Activated T-helper 2 cell treated with anti-CD3 and anti-CD28 coated beads, Interferon-gamma antibody, Interleukin-2, Interleukin-4, amounts not matched to agents 10 μg/mL and 5 μg/mL and 100 μg/mL, durations not matched to agents 14 hours and 24 hours and 36 hours (primary cell): ENCODE data around the gene LRRC72. TPM values are rescaled to one million over a fixed set of nuclear protein-coding genes. Genes with fewer than 3 reads are reported as not detected.

Experiments
- DNase-seq: peaks from one replicate; pipeline ENCODE4 v3.0.0; 2021; ENCODE audit warnings: low spot score
- H3K27ac Mint-ChIP-seq: one replicate; pipeline ENCODE4 v1.8.0; 2021; ENCODE audit warnings: mixed read lengths
- H3K27me3 Mint-ChIP-seq: one replicate; pipeline ENCODE4 v1.8.0; 2021; ENCODE audit warnings: low read depth, mixed read lengths
- H3K36me3 Mint-ChIP-seq: one replicate; pipeline ENCODE4 v1.8.0; 2021; ENCODE audit warnings: low read depth, mixed read lengths
- H3K4me1 Mint-ChIP-seq: one replicate; pipeline ENCODE4 v1.8.0; 2021; ENCODE audit warnings: low read depth, mixed read lengths
- H3K4me3 Mint-ChIP-seq: one replicate; pipeline ENCODE4 v1.8.0; 2021; ENCODE audit warnings: low read depth, mild to moderate bottlenecking, moderate library complexity, mixed read lengths
- H3K9me3 Mint-ChIP-seq: one replicate; pipeline ENCODE4 v1.8.0; 2021; ENCODE audit warnings: mixed read lengths
- intact Hi-C: fragments of 100-400 bp; cut with micrococcal nuclease; formaldehyde crosslinking; loops from one replicate; pipeline ENCODE4 v1.15.1; 2023
- total RNA-seq: library from RNA; stranded (reverse); gene quantifications from 2 replicates; pipeline ENCODE4 v1.2.3, GENCODE V29; 2022

Gene LRRC72
- total RNA-seq, 1 donor from 2014 or later, result not detected

GRCh38 chr7:16616122-16616521 is 89.5 kb downstream of the LRRC72 start:
- no peak overlapping the region for H3K4me3 Mint-ChIP-seq
- H3K36me3 Mint-ChIP-seq, result peaks cover 26% of the 10 kb centered on the region
- no peak for DNase-seq
- peaks cover 18% of the 10 kb centered on the region for H3K4me1 Mint-ChIP-seq
- H3K27me3 Mint-ChIP-seq, result no peaks in the 10 kb centered on the region
- H3K9me3 Mint-ChIP-seq, result peaks cover 4% of the 10 kb centered on the region
- intact Hi-C loops, result no loop called here
- no peak overlapping the region for H3K27ac Mint-ChIP-seq

DNA sequence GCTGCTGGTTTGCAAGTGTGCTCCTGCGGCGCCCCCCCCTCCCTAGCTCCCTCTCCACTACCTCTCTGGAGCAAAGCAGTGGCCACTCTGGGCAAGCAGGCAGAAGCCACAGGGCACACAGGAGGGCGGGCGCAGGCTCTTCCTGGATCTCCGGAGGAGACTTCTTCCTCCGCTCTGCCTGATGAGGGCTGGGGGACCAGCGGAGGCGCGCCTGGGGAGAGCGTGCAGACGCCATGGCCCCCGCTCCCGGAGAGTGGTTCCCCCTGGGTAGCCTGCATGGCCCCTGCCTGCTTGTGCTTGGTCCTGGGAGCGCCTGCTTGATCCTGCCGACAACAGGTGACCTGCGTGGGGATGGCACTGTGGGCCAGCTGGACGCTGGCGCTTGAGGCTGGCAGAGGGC is 89.9 kb downstream of the LRRC72 start:
- Mint-ChIP-seq H3K27ac (no peak overlapping the region), H3K27me3 (no peaks in the 10 kb centered on the region), H3K9me3 (peaks cover 4% of the 10 kb centered on the region), H3K36me3 (peaks cover 29% of the 10 kb centered on the region), H3K4me1 (peaks cover 18% of the 10 kb centered on the region), H3K4me3 (no peak overlapping the region)
- intact Hi-C loops, result no loop called here
- DNase-seq, result no peak

DNA sequence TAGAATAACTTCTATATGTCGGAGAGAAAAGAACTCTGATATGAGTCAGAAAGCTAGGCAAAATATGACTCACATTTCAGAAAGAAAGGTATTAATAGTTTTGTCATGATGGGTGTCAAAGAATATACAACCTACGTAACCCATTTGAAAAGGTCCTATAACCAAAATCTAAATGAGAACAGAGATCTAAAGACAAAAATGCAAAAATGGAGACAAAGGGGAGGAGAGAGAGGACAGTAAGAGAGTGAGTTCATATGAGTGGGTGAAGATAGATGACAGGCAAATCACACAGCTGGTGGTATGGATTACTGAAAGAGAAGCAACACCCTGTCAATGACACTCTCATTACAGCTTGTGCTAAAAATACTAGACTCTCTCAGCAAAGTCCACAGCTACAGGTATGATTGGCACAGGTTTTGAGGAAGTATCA is 93.4 kb downstream of the LRRC72 start:
- peak overlapping the region; percentile 82 for H3K27ac Mint-ChIP-seq
- DNase-seq, result no peak
- peaks cover 20% of the 10 kb centered on the region for H3K4me1 Mint-ChIP-seq
- H3K9me3 Mint-ChIP-seq, result peaks cover 4% of the 10 kb centered on the region
- H3K36me3 Mint-ChIP-seq, result peaks cover 54% of the 10 kb centered on the region
- no peaks in the 10 kb centered on the region for H3K27me3 Mint-ChIP-seq
- H3K4me3 Mint-ChIP-seq, result peak overlapping the region; percentile 7
- intact Hi-C loops, result loop anchor here (1.0 to 2.0 kb wide), 2 partner anchors 25 to 303 kb away; partner anchors contain the start of gene ANKMY2

DNA sequence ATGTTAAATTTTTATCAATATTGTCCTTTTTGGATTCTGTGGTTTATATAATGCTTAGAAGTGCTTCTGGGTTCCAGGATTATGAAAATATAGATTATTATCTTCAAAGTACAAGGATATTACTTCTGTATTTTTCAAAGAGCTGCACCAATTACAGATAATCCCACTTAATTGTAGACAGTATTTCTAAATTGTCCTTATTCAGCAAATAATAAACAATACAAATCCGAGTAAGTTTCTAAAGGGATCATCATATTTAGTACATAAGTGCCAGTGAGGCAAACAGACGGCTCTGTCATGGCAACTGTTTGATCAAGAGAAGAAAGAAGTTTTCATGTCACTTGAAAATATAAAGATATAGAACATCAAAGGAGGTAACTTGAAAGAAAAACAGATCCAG is 99.8 kb downstream of the LRRC72 start:
- Mint-ChIP-seq H3K4me1 (peaks cover 3% of the 10 kb centered on the region), H3K27ac (no peak overlapping the region), H3K4me3 (no peak overlapping the region), H3K36me3 (peaks cover 29% of the 10 kb centered on the region), H3K27me3 (no peaks in the 10 kb centered on the region), H3K9me3 (no peaks in the 10 kb centered on the region)
- intact Hi-C loops, result no loop called here
- DNase-seq, result no peak

GRCh38 chr7:16627236-16627635 is 100.6 kb downstream of the LRRC72 start:
- intact Hi-C loops, result no loop called here
- Mint-ChIP-seq H3K4me1 (peaks cover 3% of the 10 kb centered on the region), H3K36me3 (peaks cover 25% of the 10 kb centered on the region), H3K27ac (no peak overlapping the region), H3K27me3 (no peaks in the 10 kb centered on the region), H3K4me3 (no peak overlapping the region), H3K9me3 (no peaks in the 10 kb centered on the region)
- no peak for DNase-seq

DNA sequence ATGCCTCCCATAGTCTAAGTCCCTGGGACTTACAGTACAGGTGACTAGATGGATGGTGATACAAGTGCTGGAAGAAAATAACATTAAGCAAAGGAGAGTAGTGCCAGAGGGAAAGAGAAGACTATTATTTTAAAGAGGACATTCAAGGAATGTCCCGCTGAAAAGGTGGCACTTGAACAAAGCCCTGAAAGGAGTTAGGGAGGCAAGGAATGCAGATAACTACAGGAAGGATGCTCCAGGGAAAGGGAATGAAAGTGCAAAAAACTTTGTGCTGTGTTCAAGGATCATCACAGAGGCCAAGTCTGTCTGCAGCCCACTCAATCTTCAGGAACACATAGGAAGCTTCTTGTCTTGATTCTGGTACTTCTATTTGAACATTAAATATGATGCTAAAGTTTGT is 104.0 kb downstream of the LRRC72 start:
- Mint-ChIP-seq H3K36me3 (peaks cover 14% of the 10 kb centered on the region), H3K4me1 (no peaks in the 10 kb centered on the region), H3K27me3 (no peaks in the 10 kb centered on the region), H3K4me3 (no peak overlapping the region), H3K27ac (no peak overlapping the region), H3K9me3 (no peaks in the 10 kb centered on the region)
- no peak for DNase-seq
- intact Hi-C loops, result no loop called here

Other genes starting within 250 kb of the LRRC72 start
- 1.3 and 1.4 TPM in 2 replicates for gene CRPPA, start 105.3 kb upstream of the LRRC72 start, total RNA-seq
- gene SOSTDC1, start 61.1 kb upstream of the LRRC72 start, total RNA-seq, result not detected in 2 replicates
- gene ANKMY2, start 118.9 kb downstream of the LRRC72 start, total RNA-seq, result 8.7 TPM in 2 replicates
- gene BZW2, start 119.4 kb downstream of the LRRC72 start, total RNA-seq, result 82.9 and 90.2 TPM in 2 replicates
- 1.3 and 2.0 TPM in 2 replicates for gene TSPAN13, start 226.9 kb downstream of the LRRC72 start, total RNA-seq